K562 (cell line): ENCODE results near the gene EIF3K. TPM values are rescaled to one million over a fixed set of nuclear protein-coding genes. Genes with fewer than 3 reads are reported as not detected.

Source experiments
- ATAC-seq: fragments of 200-7000 bp; cut with Tn5 transposase; 3 replicates; pipeline ENCODE4 v1.9.1; 2020; ENCODE audit warnings: moderate library complexity
- BruUV-seq: library from RNA; stranded (reverse); fragments of 400-500 nt; replicated peaks from 2 replicates; lab custom pipeline; 2021; lab: Mats Ljungman, UMichigan
- CTCF ChIA-PET: fragments of 300-600 bp; formaldehyde crosslinking; extraction: SDS; loops from one replicate; lab custom pipeline; 2021; ENCODE audit warnings: low intra/inter-chr PET ratio; lab: Yijun Ruan, JAX
- POLR2A ChIA-PET: fragments of 300-600, 350-650 bp; sonication (Branson Sonifier 250); formaldehyde crosslinking; extraction: SDS; loops from one replicate; lab custom pipeline; 2021; ENCODE audit warnings: antibody characterized with exemption, inconsistent platforms; lab: Yijun Ruan, JAX
- DNase-seq, 4 experiments: peaks; one replicate each; pipeline versions ENCODE4 v3.0.0 to v3.0.0-alpha.2; 2011 to 2018; ENCODE audit warnings: low spot score in 3 of 4, mixed read lengths in 3 of 4; ENCODE audit errors: extremely low read depth in 1 of 4
- FAIRE-seq: peaks from 2 replicates; lab custom pipeline; 2011; peaks lifted over from hg19 to GRCh38; lab: Jason Lieb, UNC
- H2AFZ ChIP-seq: 2 replicates; pipeline ENCODE4 v1.6.0; 2011; ENCODE audit warnings: low read depth, low read length, control low read depth, inconsistent platforms
- H3K27ac ChIP-seq: fragments of 200-600 bp; 3 replicates; pipeline ENCODE4 v1.8.0; 2011; ENCODE audit warnings: low read depth, mild to moderate bottlenecking, control low read depth, inconsistent platforms, low read length, moderate library complexity, mixed read lengths; ENCODE audit errors: extremely low read depth
- H3K27me3 ChIP-seq, 2 experiments: fragments of 300-600 bp in 1 of 2; 2 replicates in 1 of 2; 3 replicates in 1 of 2; pipeline versions ENCODE4 v1.6.0 to v1.8.0; 2011; ENCODE audit warnings: inconsistent platforms in 2 of 2, low read length in 2 of 2, mild to moderate bottlenecking in 1 of 2, mixed read lengths in 1 of 2, moderate library complexity in 1 of 2; ENCODE audit not compliant: control insufficient read depth in 2 of 2, insufficient read depth in 2 of 2
- H3K36me3 ChIP-seq: fragments of 300-600 bp; 3 replicates; pipeline ENCODE4 v1.8.0; 2011; ENCODE audit warnings: mild to moderate bottlenecking, low read length, inconsistent platforms; ENCODE audit not compliant: control insufficient read depth, insufficient read depth
- H3K4me1 ChIP-seq, 2 experiments: fragments of 200-600 bp in 1 of 2; replicated peaks in 1 of 2; 2 replicates in 1 of 2; 3 replicates in 1 of 2; pipeline versions ENCODE4 v1.5.1 to v1.8.0; 2011; ENCODE audit warnings: inconsistent platforms in 2 of 2, low read length in 2 of 2, mild to moderate bottlenecking in 1 of 2, mixed read lengths in 1 of 2, moderate library complexity in 1 of 2; ENCODE audit not compliant: control insufficient read depth in 2 of 2, insufficient read depth in 2 of 2
- H3K4me2 ChIP-seq: 2 replicates; pipeline ENCODE4 v1.6.1; 2011; ENCODE audit warnings: low read length, control low read depth, inconsistent platforms, mixed read lengths; ENCODE audit not compliant: insufficient read depth
- H3K4me3 ChIP-seq: fragments of 200-600 bp; sonication (generic), shearing (Covaris generic); 2 replicates; pipeline ENCODE4 v1.5.1; 2016; ENCODE audit warnings: control low read depth, inconsistent platforms
- H3K79me2 ChIP-seq: fragments of 200-600 bp; 3 replicates; pipeline ENCODE4 v1.8.0; 2011; ENCODE audit warnings: low read length, inconsistent platforms; ENCODE audit not compliant: control insufficient read depth, insufficient read depth
- H3K9ac ChIP-seq, 2 experiments: 2 replicates each; pipeline versions ENCODE4 v1.6.0 to v1.6.1; 2011; ENCODE audit warnings: low read depth in 2 of 2, low read length in 2 of 2, control low read depth in 1 of 2, inconsistent platforms in 1 of 2, mild to moderate bottlenecking in 1 of 2, mixed read lengths in 1 of 2; ENCODE audit not compliant: insufficient read depth in 1 of 2
- H3K9me1 ChIP-seq: one replicate; pipeline ENCODE4 v1.6.0; 2011; ENCODE audit warnings: inconsistent platforms, mild to moderate bottlenecking, low read length, moderate library complexity; ENCODE audit not compliant: control insufficient read depth, insufficient read depth
- H3K9me3 ChIP-seq: replicated peaks from 2 replicates; pipeline ENCODE4 v1.5.1; 2011; ENCODE audit warnings: low read depth, low read length, inconsistent platforms; ENCODE audit not compliant: control insufficient read depth, insufficient read depth
- H4K20me1 ChIP-seq: replicated peaks from 2 replicates; pipeline ENCODE4 v1.6.1; 2011; ENCODE audit warnings: low read length, inconsistent platforms, mixed read lengths; ENCODE audit not compliant: control insufficient read depth, insufficient read depth
- BRCA1 ChIP-seq, 2 experiments: fragments of 450-650 bp in 1 of 2; sonication (generic) in 1 of 2; formaldehyde crosslinking in 1 of 2; IDR thresholded peaks; 2 replicates each; pipeline versions ENCODE4 v1.5.0 to v1.6.1; 2017 to 2020; ENCODE audit warnings: mild to moderate bottlenecking in 1 of 2, missing genetic modification reagents in 1 of 2
- FOXA3 ChIP-seq, 2 experiments: fragments of 450-650 bp in 1 of 2; sonication (generic) in 1 of 2; formaldehyde crosslinking; IDR thresholded peaks in 1 of 2; conservative IDR thresholded peaks in 1 of 2; 2 replicates each; pipeline versions ENCODE4 v1.4.0 to v1.8.0; 2020 to 2022; ENCODE audit warnings: mild to moderate bottlenecking in 2 of 2, missing genetic modification reagents in 1 of 2
- FOXJ2 ChIP-seq: fragments of 200-800 bp; sonication (Bioruptor generic); IDR thresholded peaks from 2 replicates; pipeline ENCODE4 v1.6.1; 2016; ENCODE audit warnings: missing genetic modification characterization, missing compliant biosample characterization
- FOXM1 ChIP-seq, 2 experiments: fragments of 450-650 bp in 1 of 2; sonication (generic) in 1 of 2; formaldehyde crosslinking in 1 of 2; IDR thresholded peaks; 2 replicates each; pipeline versions ENCODE4 v1.6.1 to v1.9.0; 2017 to 2022; ENCODE audit warnings: low read depth in 2 of 2, mild to moderate bottlenecking in 2 of 2, missing genetic modification reagents in 1 of 2, moderate library complexity in 1 of 2
- HDAC1 ChIP-seq, 2 experiments: fragments of 450-650 bp; IDR thresholded peaks; 2 replicates each; pipeline ENCODE4 v1.6.1; 2016 to 2017; ENCODE audit warnings: inconsistent platforms in 1 of 2, mild to moderate bottlenecking in 1 of 2, moderate library complexity in 1 of 2
- HDAC3 ChIP-seq: fragments of 450-650 bp; IDR thresholded peaks from 2 replicates; pipeline ENCODE4 v1.6.1; 2018; ENCODE audit warnings: borderline replicate concordance, mild to moderate bottlenecking, moderate library complexity; ENCODE audit not compliant: partially characterized antibody
- MCM7 ChIP-seq, 2 experiments: fragments of 450-650 bp; IDR thresholded peaks; 2 replicates each; pipeline ENCODE4 v1.6.1; 2016 to 2018
- SIN3B ChIP-seq: fragments of 450-650 bp; IDR thresholded peaks from 2 replicates; pipeline ENCODE4 v1.6.1; 2017; ENCODE audit warnings: low read depth, mild to moderate bottlenecking, moderate library complexity
- THRAP3 ChIP-seq: fragments of 450-650 bp; IDR thresholded peaks from 2 replicates; pipeline ENCODE4 v1.6.1; 2016; ENCODE audit warnings: mild to moderate bottlenecking, inconsistent platforms, borderline replicate concordance
- WGBS: fragments of 100-300 bp; shearing (Covaris generic); methylation state at CpG from one replicate; pipeline ENCODE4 v1.1.6; 2016; ENCODE audit warnings: low coverage, mixed read lengths; ENCODE audit not compliant: insufficient coverage; ENCODE audit errors: missing lambda C conversion rate; 5-methylcytosine and 5-hydroxymethylcytosine counted together
- in situ Hi-C: fragments of 300-500 bp; cut with MboI; formaldehyde crosslinking; loops from 4 replicates; pipeline ENCODE4 v1.15.0; 2018; ENCODE audit warnings: inconsistent platforms, mixed read lengths
- intact Hi-C: fragments of 100-400 bp; cut with micrococcal nuclease; formaldehyde crosslinking; loops from 2 replicates; pipeline ENCODE4 v1.14.2; 2022
- polyA plus RNA-seq, 8 experiments: library from polyadenylated mRNA; depleted of rRNA in 4 of 8; stranded (reverse) in 5 of 8; unstranded in 3 of 8; fragments of >200 nt; fragmentation: Nextera tagmentation in 2 of 8; fragmentation: Illumina TruSeq in 1 of 8; extraction: Ambion mirVana in 2 of 8; extraction: Trizol in 1 of 8; gene quantifications; 2 replicates each; pipeline versions ENCODE4 v1.2.1 to v1.2.3, GENCODE V29; 2011 to 2014; ENCODE audit warnings: inconsistent platforms in 1 of 8, missing spikeins in 1 of 8
- total RNA-seq, 7 experiments: library from RNA; depleted of rRNA in 6 of 7; stranded (reverse); fragments of >200 nt in 6 of 7; fragmentation: Illumina TruSeq in 2 of 7; extraction: Trizol in 2 of 7; gene quantifications; 2 replicates each; pipeline versions ENCODE4 v1.2.1 to v1.2.3, GENCODE V29; 2011 to 2021; ENCODE audit warnings: low replicate concordance in 1 of 7
- TF ChIP-seq, protein P1 (sequence below): sonication (generic); formaldehyde crosslinking; IDR thresholded peaks from 2 replicates; pipeline ENCODE4 v1.8.1; 2023; ENCODE audit warnings: mild to moderate bottlenecking, missing genetic modification reagents
- TF ChIP-seq, protein P2 (sequence below): fragments of 250-450 bp; sonication (Bioruptor Pico); IDR thresholded peaks from 2 replicates; pipeline ENCODE4 v1.5.0; 2021
- TF ChIP-seq, protein P3 (sequence below): sonication (generic); formaldehyde crosslinking; IDR thresholded peaks from 2 replicates; pipeline ENCODE4 v1.8.1; 2023; ENCODE audit warnings: missing genetic modification reagents, mild to moderate bottlenecking, borderline replicate concordance

Gene EIF3K
- total and polyA plus RNA-seq, 9 of the 15 experiments (the other 6 are each of a cell fraction or from before 2014, with no cell fraction given) = 387 to 1,827 (median 733) TPM

DNA sequence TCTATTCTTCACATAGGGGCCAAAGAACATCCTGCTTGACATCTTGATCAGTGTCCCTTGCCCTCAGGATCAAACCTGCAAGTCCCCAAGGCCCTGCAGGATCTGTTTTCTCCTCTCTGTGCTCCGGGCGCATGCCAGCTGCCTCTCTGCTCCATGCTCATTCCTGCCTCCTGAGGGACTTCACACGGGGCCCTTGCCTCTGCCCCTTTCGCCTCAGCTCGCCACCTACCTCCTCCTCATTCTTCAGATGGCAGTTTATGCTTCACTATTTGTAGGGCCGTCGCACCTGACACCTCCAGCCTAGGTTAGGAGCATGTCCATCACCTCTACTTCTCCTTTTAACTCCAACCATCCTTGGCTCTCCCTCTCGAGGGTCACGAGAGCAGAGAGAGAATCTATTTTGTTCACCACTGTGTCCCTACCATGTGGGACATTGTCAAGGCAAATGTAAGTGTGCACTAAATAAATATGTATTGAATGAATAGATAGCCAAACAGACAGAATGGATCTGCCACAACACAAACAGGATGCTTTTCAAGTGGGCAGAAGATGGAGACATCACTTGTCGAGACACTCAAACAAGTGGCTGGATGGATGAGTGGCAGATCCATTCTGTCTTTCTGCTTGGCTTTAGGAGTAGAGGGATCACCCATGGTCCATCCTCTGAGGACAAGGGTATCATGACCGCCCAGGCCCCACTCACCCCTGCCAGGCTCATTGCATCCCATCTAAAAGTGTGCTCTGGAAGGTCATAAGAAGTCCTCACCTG lies 58.1 kb downstream of the EIF3K start:
- intact Hi-C loops = loop anchor here (5.0 kb wide), 2 partner anchors 40 to 50 kb away; no protein-coding TSS in a partner anchor
- no peaks in the 10 kb centered on the region for H4K20me1 ChIP-seq
- H3K4me3 ChIP-seq = no peak overlapping the region
- H3K9me3 ChIP-seq = no peaks in the 10 kb centered on the region
- peaks cover 3% of the 10 kb centered on the region for H3K9me1 ChIP-seq
- no peak for FAIRE-seq
- no TSS peak for BruUV-seq
- peaks cover 58% of the 10 kb centered on the region for H3K36me3 ChIP-seq
- in situ Hi-C loops = no loop called here
- H3K4me1 ChIP-seq = peaks cover 60 to 75% of the 10 kb centered on the region in 2 experiments
- peaks cover 90% of the 10 kb centered on the region for H3K79me2 ChIP-seq
- no peak for DNase-seq
- H2AFZ ChIP-seq = no peak overlapping the region
- peak overlapping the region; percentile 70 to 80 for H3K9ac ChIP-seq
- H3K27ac ChIP-seq = peak overlapping the region; percentile 89
- ChIA-PET POLR2A (interaction anchor here (0.6 to 3.1 kb wide), 4 partner anchors 14 to 341 kb away, joined by 3 to 31 read pairs (median 4); partner anchors contain the start of gene MAP4K1), CTCF (no interaction called here)
- no peak for ATAC-seq
- no peaks in the 10 kb centered on the region for H3K27me3 ChIP-seq
- H3K4me2 ChIP-seq = peak overlapping the region; percentile 77
- 74% methylated on average over 11 of the region's 11 CpGs for WGBS
- TF ChIP-seq BRCA1 (IDR thresholded peaks at IDR 0.05) = no peak
- no peak for TF ChIP-seq BRCA1 (CRISPR knock-in tag; IDR thresholded peaks at IDR 0.05)
- no peak for TF ChIP-seq HDAC3
- no peak for TF ChIP-seq FOXJ2 (tag)
- no peak for TF ChIP-seq THRAP3
- TF ChIP-seq HDAC1 (IDR thresholded peaks at IDR 0.05) = no peak
- TF ChIP-seq, protein P1, sequence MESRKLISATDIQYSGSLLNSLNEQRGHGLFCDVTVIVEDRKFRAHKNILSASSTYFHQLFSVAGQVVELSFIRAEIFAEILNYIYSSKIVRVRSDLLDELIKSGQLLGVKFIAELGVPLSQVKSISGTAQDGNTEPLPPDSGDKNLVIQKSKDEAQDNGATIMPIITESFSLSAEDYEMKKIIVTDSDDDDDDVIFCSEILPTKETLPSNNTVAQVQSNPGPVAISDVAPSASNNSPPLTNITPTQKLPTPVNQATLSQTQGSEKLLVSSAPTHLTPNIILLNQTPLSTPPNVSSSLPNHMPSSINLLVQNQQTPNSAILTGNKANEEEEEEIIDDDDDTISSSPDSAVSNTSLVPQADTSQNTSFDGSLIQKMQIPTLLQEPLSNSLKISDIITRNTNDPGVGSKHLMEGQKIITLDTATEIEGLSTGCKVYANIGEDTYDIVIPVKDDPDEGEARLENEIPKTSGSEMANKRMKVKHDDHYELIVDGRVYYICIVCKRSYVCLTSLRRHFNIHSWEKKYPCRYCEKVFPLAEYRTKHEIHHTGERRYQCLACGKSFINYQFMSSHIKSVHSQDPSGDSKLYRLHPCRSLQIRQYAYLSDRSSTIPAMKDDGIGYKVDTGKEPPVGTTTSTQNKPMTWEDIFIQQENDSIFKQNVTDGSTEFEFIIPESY (CRISPR knock-in tag) = no peak
- TF ChIP-seq, protein P2, sequence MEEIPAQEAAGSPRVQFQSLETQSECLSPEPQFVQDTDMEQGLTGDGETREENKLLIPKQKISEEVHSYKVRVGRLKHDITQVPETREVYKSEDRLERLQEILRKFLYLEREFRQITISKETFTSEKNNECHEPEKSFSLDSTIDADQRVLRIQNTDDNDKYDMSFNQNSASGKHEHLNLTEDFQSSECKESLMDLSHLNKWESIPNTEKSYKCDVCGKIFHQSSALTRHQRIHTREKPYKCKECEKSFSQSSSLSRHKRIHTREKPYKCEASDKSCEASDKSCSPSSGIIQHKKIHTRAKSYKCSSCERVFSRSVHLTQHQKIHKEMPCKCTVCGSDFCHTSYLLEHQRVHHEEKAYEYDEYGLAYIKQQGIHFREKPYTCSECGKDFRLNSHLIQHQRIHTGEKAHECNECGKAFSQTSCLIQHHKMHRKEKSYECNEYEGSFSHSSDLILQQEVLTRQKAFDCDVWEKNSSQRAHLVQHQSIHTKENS = no peak
- no peak for TF ChIP-seq SIN3B
- no peak for TF ChIP-seq MCM7 (IDR thresholded peaks at IDR 0.05)
- TF ChIP-seq FOXM1 (IDR thresholded peaks at IDR 0.05; ENCODE audit: low read depth) = no peak
- TF ChIP-seq FOXM1 (CRISPR knock-in tag; IDR thresholded peaks at IDR 0.05; ENCODE audit: low read depth) = no peak
- no peak for TF ChIP-seq FOXA3 (CRISPR knock-in tag; conservative IDR thresholded peaks at IDR 0.05 in 1 of 2, IDR thresholded peaks at IDR 0.05 in 1 of 2)
- TF ChIP-seq, protein P3, sequence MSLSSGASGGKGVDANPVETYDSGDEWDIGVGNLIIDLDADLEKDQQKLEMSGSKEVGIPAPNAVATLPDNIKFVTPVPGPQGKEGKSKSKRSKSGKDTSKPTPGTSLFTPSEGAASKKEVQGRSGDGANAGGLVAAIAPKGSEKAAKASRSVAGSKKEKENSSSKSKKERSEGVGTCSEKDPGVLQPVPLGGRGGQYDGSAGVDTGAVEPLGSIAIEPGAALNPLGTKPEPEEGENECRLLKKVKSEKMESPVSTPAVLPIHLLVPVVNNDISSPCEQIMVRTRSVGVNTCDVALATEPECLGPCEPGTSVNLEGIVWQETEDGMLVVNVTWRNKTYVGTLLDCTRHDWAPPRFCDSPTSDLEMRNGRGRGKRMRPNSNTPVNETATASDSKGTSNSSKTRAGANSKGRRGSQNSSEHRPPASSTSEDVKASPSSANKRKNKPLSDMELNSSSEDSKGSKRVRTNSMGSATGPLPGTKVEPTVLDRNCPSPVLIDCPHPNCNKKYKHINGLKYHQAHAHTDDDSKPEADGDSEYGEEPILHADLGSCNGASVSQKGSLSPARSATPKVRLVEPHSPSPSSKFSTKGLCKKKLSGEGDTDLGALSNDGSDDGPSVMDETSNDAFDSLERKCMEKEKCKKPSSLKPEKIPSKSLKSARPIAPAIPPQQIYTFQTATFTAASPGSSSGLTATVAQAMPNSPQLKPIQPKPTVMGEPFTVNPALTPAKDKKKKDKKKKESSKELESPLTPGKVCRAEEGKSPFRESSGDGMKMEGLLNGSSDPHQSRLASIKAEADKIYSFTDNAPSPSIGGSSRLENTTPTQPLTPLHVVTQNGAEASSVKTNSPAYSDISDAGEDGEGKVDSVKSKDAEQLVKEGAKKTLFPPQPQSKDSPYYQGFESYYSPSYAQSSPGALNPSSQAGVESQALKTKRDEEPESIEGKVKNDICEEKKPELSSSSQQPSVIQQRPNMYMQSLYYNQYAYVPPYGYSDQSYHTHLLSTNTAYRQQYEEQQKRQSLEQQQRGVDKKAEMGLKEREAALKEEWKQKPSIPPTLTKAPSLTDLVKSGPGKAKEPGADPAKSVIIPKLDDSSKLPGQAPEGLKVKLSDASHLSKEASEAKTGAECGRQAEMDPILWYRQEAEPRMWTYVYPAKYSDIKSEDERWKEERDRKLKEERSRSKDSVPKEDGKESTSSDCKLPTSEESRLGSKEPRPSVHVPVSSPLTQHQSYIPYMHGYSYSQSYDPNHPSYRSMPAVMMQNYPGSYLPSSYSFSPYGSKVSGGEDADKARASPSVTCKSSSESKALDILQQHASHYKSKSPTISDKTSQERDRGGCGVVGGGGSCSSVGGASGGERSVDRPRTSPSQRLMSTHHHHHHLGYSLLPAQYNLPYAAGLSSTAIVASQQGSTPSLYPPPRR (CRISPR knock-in tag) = no peak
